NB4 (cell line): ENCODE measurements around the gene PITPNM3.

Experiments used
- CTCF ChIP-seq: IDR thresholded peaks from one replicate; pipeline ENCODE4 v1.5.1; 2012; ENCODE audit warnings: low read depth, low read length
- MAX ChIP-seq: IDR thresholded peaks from 2 replicates; pipeline ENCODE4 v1.6.1; 2011; ENCODE audit warnings: low read depth, low read length
- MYC ChIP-seq: IDR thresholded peaks from 2 replicates; pipeline ENCODE4 v1.6.1; 2011; ENCODE audit warnings: low read depth, low read length
- POLR2A ChIP-seq: IDR thresholded peaks from 2 replicates; pipeline ENCODE4 v1.6.1; 2011; ENCODE audit warnings: mild to moderate bottlenecking; ENCODE audit not compliant: insufficient read length; ENCODE audit errors: extremely low read depth

DNA sequence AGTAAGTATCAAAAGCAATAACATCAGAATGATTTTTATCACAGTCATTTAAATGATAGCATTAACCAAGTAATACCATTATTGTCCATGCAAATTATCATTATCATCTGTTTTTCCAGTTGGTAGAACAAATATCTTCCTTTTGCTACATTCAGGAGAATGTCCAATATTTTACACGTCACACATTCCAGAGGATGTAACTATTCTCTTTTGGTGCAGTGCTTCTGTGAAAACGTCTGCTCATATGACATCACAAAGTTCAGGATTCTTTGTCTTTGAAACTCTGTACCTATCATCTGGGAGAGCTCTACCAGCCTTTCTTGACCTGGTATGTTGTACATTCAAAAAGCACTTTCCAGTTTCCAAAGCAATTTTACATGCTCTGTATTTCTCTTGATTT lies 40.2 kb upstream of the PITPNM3 start:
- TF ChIP-seq CTCF: no peak
- no peak for TF ChIP-seq MAX
- TF ChIP-seq POLR2A: no peak
- no peak for TF ChIP-seq MYC
